BE2C (cell line): Measurements from ENCODE around the gene NDRG4.
A peak's percentile ranks its signal among the peaks of the same experiment; 100 is the strongest.

ENCODE experiments used
- DNase-seq: peaks from one replicate; pipeline ENCODE4 v3.0.0-alpha.2; 2020
- H3K27me3 ChIP-seq: fragments of 250-450 bp; sonication (Bioruptor Pico); 2 replicates; pipeline ENCODE4 v1.5.1; 2020; ENCODE audit warnings: mild to moderate bottlenecking
- H3K36me3 ChIP-seq: fragments of 250-450 bp; sonication (Bioruptor Pico); 2 replicates; pipeline ENCODE4 v1.5.1; 2020; ENCODE audit warnings: mild to moderate bottlenecking
- H3K4me1 ChIP-seq: fragments of 250-450 bp; sonication (Bioruptor Pico); 2 replicates; pipeline ENCODE4 v1.5.1; 2020
- H3K4me3 ChIP-seq: 2 replicates; pipeline ENCODE4 v1.5.1; 2011; ENCODE audit warnings: low read depth, low read length
- H3K9me3 ChIP-seq: fragments of 250-450 bp; sonication (Bioruptor Pico); 2 replicates; pipeline ENCODE4 v1.5.1; 2020
- CTCF ChIP-seq: IDR thresholded peaks from 2 replicates; pipeline ENCODE4 v1.5.1; 2012; ENCODE audit warnings: mild to moderate bottlenecking, low read depth, low read length

The NDRG4 gene

GRCh38 chr16:58464047-58464915, 35.7 kb upstream of the NDRG4 start:
- Histone ChIP-seq H3K4me1 (no peaks in the 10 kb centered on the region), H3K9me3 (no peaks in the 10 kb centered on the region), H3K27me3 (peaks cover 27% of the 10 kb centered on the region), H3K36me3 (no peaks in the 10 kb centered on the region), H3K4me3 (peak overlapping the region; percentile 63)
- peak; percentile 37 for DNase-seq
- TF ChIP-seq CTCF = no peak

- Histone ChIP-seq H3K4me3 (peak overlapping the region; percentile 63), H3K9me3 (no peaks in the 10 kb centered on the region), H3K27me3 (peaks cover 27% of the 10 kb centered on the region), H3K4me1 (no peaks in the 10 kb centered on the region), H3K36me3 (no peaks in the 10 kb centered on the region)
- peak; percentile 40 for TF ChIP-seq CTCF
- peak; percentile 41 for DNase-seq
Observed at GRCh38 chr16:58464916-58465731, 34.8 kb upstream of the NDRG4 start.

- H3K27me3 ChIP-seq = peaks cover 27% of the 10 kb centered on the region
Observed at GRCh38 chr16:58465817-58466216, 34.1 kb upstream of the NDRG4 start.

GRCh38 chr16:58466396-58466795, 33.5 kb upstream of the NDRG4 start:
- Histone ChIP-seq H3K9me3 (no peaks in the 10 kb centered on the region), H3K4me3 (no peak overlapping the region), H3K36me3 (no peaks in the 10 kb centered on the region), H3K27me3 (peaks cover 27% of the 10 kb centered on the region), H3K4me1 (no peaks in the 10 kb centered on the region)
- no peak for TF ChIP-seq CTCF
- DNase-seq = no peak

More at GRCh38 chr16:58465817-58466216, 34.1 kb upstream of the NDRG4 start:
- Histone ChIP-seq H3K4me1 (no peaks in the 10 kb centered on the region), H3K9me3 (no peaks in the 10 kb centered on the region), H3K36me3 (no peaks in the 10 kb centered on the region), H3K4me3 (no peak overlapping the region)
- no peak for TF ChIP-seq CTCF
- no peak for DNase-seq

GRCh38 chr16:58467905-58468304, 32.0 kb upstream of the NDRG4 start:
- Histone ChIP-seq H3K4me1 (no peaks in the 10 kb centered on the region), H3K9me3 (no peaks in the 10 kb centered on the region), H3K4me3 (no peak overlapping the region), H3K36me3 (no peaks in the 10 kb centered on the region), H3K27me3 (peaks cover 27% of the 10 kb centered on the region)
- no peak for TF ChIP-seq CTCF
- peak; percentile 34 for DNase-seq
